Keratinocyte (primary cell): Measurements from ENCODE around the gene TMEM63B.

Experiments used
- CTCF ChIP-seq, 3 experiments: IDR thresholded peaks in 1 of 3; conservative IDR thresholded peaks in 1 of 3; optimal IDR thresholded peaks in 1 of 3; 2 replicates in 2 of 3; 3 replicates in 1 of 3; pipeline versions ENCODE3 to v1.5.1; 2011; ENCODE audit warnings: low read length in 3 of 3, mild to moderate bottlenecking in 3 of 3, moderate library complexity in 2 of 3, control low read depth in 1 of 3, inconsistent platforms in 1 of 3; ENCODE audit not compliant: insufficient read depth in 2 of 3; ENCODE audit errors: extremely low read depth in 1 of 3
- EZH2 ChIP-seq: IDR thresholded peaks from one replicate; pipeline ENCODE4 v1.6.1; 2012; ENCODE audit warnings: inconsistent platforms, mild to moderate bottlenecking, low read length, moderate library complexity

GRCh38 chr6:44166591-44167184 is 39.3 kb downstream of the TMEM63B start:
- no peak for TF ChIP-seq CTCF (optimal IDR thresholded peaks at IDR 0.05 in 1 of 3, IDR thresholded peaks at IDR 0.05 in 1 of 3, conservative IDR thresholded peaks at IDR 0.05 in 1 of 3; ENCODE audit: extremely low read depth in 1 of 3, insufficient read depth in 2 of 3, low read length in 3 of 3)
- no peak for TF ChIP-seq EZH2
